ENCODE results near the gene TAOK1. TPM values are rescaled to one million over a fixed set of nuclear protein-coding genes. Genes with fewer than 3 reads are reported as not detected.
A peak's percentile ranks its signal among the peaks of the same experiment; 100 is the strongest.

TAOK1 gene
- total and polyA plus RNA-seq, 2 of the 13 experiments (the other 11 are each of a cell fraction or from before 2014, with no cell fraction given) = 14.1 to 23.0 TPM

- TF ChIP-seq ZNF687 (CRISPR knock-in tag; IDR thresholded peaks at IDR 0.05) (peak; percentile 69), PATZ1 (CRISPR knock-in tag; IDR thresholded peaks at IDR 0.05) (peak; percentile 83), SAP130 (CRISPR knock-in tag; IDR thresholded peaks at IDR 0.05; ENCODE audit: low read depth) (peak; percentile 50), KMT2A (CRISPR knock-in tag; IDR thresholded peaks at IDR 0.05) (no peak), KMT2B (CRISPR knock-in tag; IDR thresholded peaks at IDR 0.05) (0 out of 2 replicates have a peak, but pooled peaks have one; percentile 26), CREB3 (CRISPR knock-in tag; IDR thresholded peaks at IDR 0.05) (no peak), MXI1 (IDR thresholded peaks at IDR 0.05; ENCODE audit: borderline replicate concordance, low read depth, low read length) (0 out of 3 replicates have a peak, but pooled peaks have one; percentile 43), ZNF788 (CRISPR knock-in tag; IDR thresholded peaks at IDR 0.05; ENCODE audit: borderline replicate concordance) (no peak), ZNF331 (CRISPR knock-in tag; IDR thresholded peaks at IDR 0.05) (0 out of 2 replicates have a peak, but pooled peaks have one; percentile 13), ZNF691 (CRISPR knock-in tag; IDR thresholded peaks at IDR 0.05; ENCODE audit: borderline replicate concordance, low read depth) (0 out of 2 replicates have a peak, but pooled peaks have one; percentile 50), FOXK1 (CRISPR knock-in tag; IDR thresholded peaks at IDR 0.05; ENCODE audit: borderline replicate concordance, low read depth) (peak; percentile 15; the same call in 1 of the 2 replicates), ZNF230 (CRISPR knock-in tag; IDR thresholded peaks at IDR 0.05) (no peak), SNAPC5 (CRISPR knock-in tag; IDR thresholded peaks at IDR 0.05; ENCODE audit: borderline replicate concordance) (no peak), ZBTB26 (CRISPR knock-in tag; IDR thresholded peaks at IDR 0.05; ENCODE audit: borderline replicate concordance) (peak; percentile 36; the same call in 1 of the 2 replicates), RFX3 (CRISPR knock-in tag; IDR thresholded peaks at IDR 0.05) (no peak), CCAR2 (optimal IDR thresholded peaks at IDR 0.05; ENCODE audit: low read depth, low read length) (no peak), ATF7-NPFF (CRISPR knock-in tag; IDR thresholded peaks at IDR 0.05; ENCODE audit: low read depth) (peak; percentile 30; the same call in 1 of the 2 replicates), GTF3A (CRISPR knock-in tag; conservative IDR thresholded peaks at IDR 0.05) (no peak), ELF3 (CRISPR knock-in tag; IDR thresholded peaks at IDR 0.05) (peak; percentile 50; the same call in 1 of the 2 replicates)
Observed at GRCh38 chr17:29579866-29580771, 190.0 kb downstream of the TAOK1 start (continued).

Data from HepG2 (cell line).